Trophoblast cell (in vitro differentiated cells and primary cell): ENCODE data around the gene PHYHIPL.

Experiments
- DNase-seq, 2 donors: peaks; one replicate each; pipeline ENCODE4 v3.0.0-alpha.2; 2016
- H2AFZ ChIP-seq: 2 replicates; pipeline ENCODE4 v1.6.1; 2013; ENCODE audit warnings: low read length, moderate library complexity, mild to moderate bottlenecking; ENCODE audit not compliant: insufficient read depth, poor library complexity
- H2AK5ac ChIP-seq: 2 replicates; pipeline ENCODE4 v1.6.1; 2013; ENCODE audit warnings: mild to moderate bottlenecking, low read length
- H2BK120ac ChIP-seq: 2 replicates; pipeline ENCODE4 v1.6.1; 2013; ENCODE audit warnings: low read length, mild to moderate bottlenecking, moderate library complexity; ENCODE audit not compliant: insufficient read depth, poor library complexity
- H2BK12ac ChIP-seq: 2 replicates; pipeline ENCODE4 v1.6.1; 2013; ENCODE audit warnings: mild to moderate bottlenecking, low read length, moderate library complexity
- H2BK5ac ChIP-seq: 2 replicates; pipeline ENCODE4 v1.6.1; 2013; ENCODE audit warnings: low read length, low read depth, moderate library complexity, mild to moderate bottlenecking; ENCODE audit not compliant: poor library complexity
- H3K14ac ChIP-seq: 2 replicates; pipeline ENCODE4 v1.6.1; 2013; ENCODE audit warnings: mild to moderate bottlenecking, low read length
- H3K18ac ChIP-seq: 2 replicates; pipeline ENCODE4 v1.6.1; 2013; ENCODE audit warnings: mild to moderate bottlenecking, low read length
- H3K23ac ChIP-seq: 2 replicates; pipeline ENCODE4 v1.6.1; 2013; ENCODE audit warnings: low read length
- H3K27ac ChIP-seq: 2 replicates; pipeline ENCODE4 v1.5.1; 2013; ENCODE audit warnings: low read depth, mild to moderate bottlenecking, inconsistent platforms, low read length, moderate library complexity
- H3K27me3 ChIP-seq: 2 replicates; pipeline ENCODE4 v1.6.1; 2013; ENCODE audit warnings: inconsistent platforms, mild to moderate bottlenecking, low read length, moderate library complexity; ENCODE audit not compliant: insufficient read depth
- H3K36me3 ChIP-seq, 2 experiments: 1 replicate in 1 of 2; 2 replicates in 1 of 2; pipeline ENCODE4 v1.6.1; 2013; ENCODE audit warnings: low read length in 2 of 2, mild to moderate bottlenecking in 2 of 2, moderate library complexity in 1 of 2; ENCODE audit not compliant: insufficient read depth in 2 of 2, control insufficient read depth in 1 of 2
- H3K4ac ChIP-seq: 2 replicates; pipeline ENCODE4 v1.6.1; 2013; ENCODE audit warnings: low read depth, mild to moderate bottlenecking, low read length, moderate library complexity
- H3K4me1 ChIP-seq, 2 experiments: 1 replicate in 1 of 2; 2 replicates in 1 of 2; pipeline ENCODE4 v1.6.1; 2013; ENCODE audit warnings: low read length in 2 of 2, mild to moderate bottlenecking in 2 of 2, moderate library complexity in 1 of 2; ENCODE audit not compliant: insufficient read depth in 2 of 2, control insufficient read depth in 1 of 2
- H3K4me2 ChIP-seq: 2 replicates; pipeline ENCODE4 v1.6.1; 2013; ENCODE audit warnings: inconsistent platforms, mild to moderate bottlenecking, low read length, moderate library complexity
- H3K4me3 ChIP-seq: 2 replicates; pipeline ENCODE4 v1.5.1; 2013; ENCODE audit warnings: mild to moderate bottlenecking, low read depth, low read length, inconsistent platforms
- H3K79me1 ChIP-seq: one replicate; pipeline ENCODE4 v1.6.1; 2013; ENCODE audit warnings: low read length
- H3K79me2 ChIP-seq: 2 replicates; pipeline ENCODE4 v1.6.1; 2013; ENCODE audit warnings: low read length, mild to moderate bottlenecking; ENCODE audit not compliant: control insufficient read depth, insufficient read depth, poor library complexity
- H3K9ac ChIP-seq: 2 replicates; pipeline ENCODE4 v1.6.1; 2013; ENCODE audit warnings: mild to moderate bottlenecking, low read length
- H3K9me3 ChIP-seq: 2 replicates; pipeline ENCODE4 v1.6.1; 2013; ENCODE audit warnings: low read depth, mild to moderate bottlenecking, control low read depth, inconsistent platforms, low read length; ENCODE audit not compliant: insufficient read depth
- H4K12ac ChIP-seq: 2 replicates; pipeline ENCODE4 v1.6.1; 2013; ENCODE audit warnings: low read depth, mild to moderate bottlenecking, low read length, moderate library complexity
- H4K8ac ChIP-seq: 2 replicates; pipeline ENCODE4 v1.6.1; 2013; ENCODE audit warnings: low read depth, mild to moderate bottlenecking, low read length, moderate library complexity
- H4K91ac ChIP-seq: one replicate; pipeline ENCODE4 v1.6.1; 2013; ENCODE audit warnings: low read depth, mild to moderate bottlenecking, low read length, moderate library complexity
- WGBS: extraction: QIAGEN DNeasy Blood & Tissue Kit; methylation state at CpG from one replicate; pipeline ENCODE4 v1.1.7; 2013; ENCODE audit warnings: missing lambda C conversion rate; ENCODE audit not compliant: insufficient read length, insufficient coverage; ENCODE audit errors: extremely low coverage; 5-methylcytosine and 5-hydroxymethylcytosine counted together

Gene PHYHIPL

DNA sequence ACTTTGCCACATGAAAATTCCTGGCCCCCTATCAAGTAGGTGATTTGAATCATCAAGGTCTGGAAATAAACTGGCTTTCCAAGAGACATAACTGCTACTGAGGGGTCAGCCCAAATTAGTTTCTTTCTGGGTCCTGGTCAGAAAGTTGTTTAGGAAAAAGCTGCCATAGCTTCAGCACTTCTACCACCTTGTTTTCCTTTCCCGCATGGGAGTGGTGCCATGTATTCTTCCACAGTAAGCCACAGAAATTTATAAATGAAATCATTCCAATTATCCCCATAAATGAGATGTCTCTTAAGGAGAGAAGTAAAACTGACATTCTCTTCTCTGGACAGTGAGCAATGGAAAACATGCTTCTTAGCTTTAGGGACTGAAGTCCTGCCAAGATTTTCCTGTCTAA is 80.8 kb downstream of the PHYHIPL start:
- WGBS = no CpG with 5 or more reads among the region's 1 CpG
- H3K14ac ChIP-seq = no peak overlapping the region
- H3K23ac ChIP-seq = no peak overlapping the region

GRCh38 chr10:59258890-59259289 is 82.4 kb downstream of the PHYHIPL start:
- H4K8ac ChIP-seq = no peak overlapping the region
- no peak overlapping the region for H3K9ac ChIP-seq
- H2BK12ac ChIP-seq = no peak overlapping the region
- no CpG with 5 or more reads among the region's 1 CpG for WGBS
- no peak overlapping the region for H2AFZ ChIP-seq
- H2BK120ac ChIP-seq = no peak overlapping the region
- no peak overlapping the region for H4K91ac ChIP-seq
- H3K36me3 ChIP-seq = no peaks in the 10 kb centered on the region
- no peak overlapping the region for H3K4me3 ChIP-seq
- no peak overlapping the region for H4K12ac ChIP-seq
- H3K27me3 ChIP-seq = no peaks in the 10 kb centered on the region
- H3K79me1 ChIP-seq = no peaks in the 10 kb centered on the region
- no peak overlapping the region for H3K14ac ChIP-seq
- H2AK5ac ChIP-seq = no peak overlapping the region
- no peak overlapping the region for H3K27ac ChIP-seq
- H3K4me2 ChIP-seq = no peak overlapping the region
- DNase-seq = no peak
- H3K4ac ChIP-seq = no peak overlapping the region
- H3K23ac ChIP-seq = no peak overlapping the region
- no peaks in the 10 kb centered on the region for H3K9me3 ChIP-seq
- H2BK5ac ChIP-seq = no peak overlapping the region
- H3K4me1 ChIP-seq = no peaks in the 10 kb centered on the region
- H3K18ac ChIP-seq = no peak overlapping the region
- no peaks in the 10 kb centered on the region for H3K79me2 ChIP-seq

More for the DNA sequence above, 80.8 kb downstream of the PHYHIPL start:
- no peaks in the 10 kb centered on the region for H3K9me3 ChIP-seq
- no peak overlapping the region for H2BK120ac ChIP-seq
- no peak overlapping the region for H3K4ac ChIP-seq
- H2AFZ ChIP-seq = no peak overlapping the region
- no peak for DNase-seq
- H3K18ac ChIP-seq = no peak overlapping the region
- no peak overlapping the region for H3K9ac ChIP-seq
- no peaks in the 10 kb centered on the region for H3K79me1 ChIP-seq
- H4K12ac ChIP-seq = no peak overlapping the region
- no peak overlapping the region for H3K27ac ChIP-seq
- H4K91ac ChIP-seq = no peak overlapping the region
- no peak overlapping the region for H3K4me2 ChIP-seq
- no peak overlapping the region for H2BK5ac ChIP-seq
- H4K8ac ChIP-seq = no peak overlapping the region
- H2BK12ac ChIP-seq = no peak overlapping the region
- no peak overlapping the region for H3K4me3 ChIP-seq
- no peaks in the 10 kb centered on the region for H3K27me3 ChIP-seq
- no peak overlapping the region for H2AK5ac ChIP-seq
- no peaks in the 10 kb centered on the region for H3K36me3 ChIP-seq
- no peaks in the 10 kb centered on the region for H3K4me1 ChIP-seq
- no peaks in the 10 kb centered on the region for H3K79me2 ChIP-seq

GRCh38 chr10:59265141-59265540 is 88.7 kb downstream of the PHYHIPL start:
- H3K4me2 ChIP-seq = no peak overlapping the region
- no peak overlapping the region for H3K9ac ChIP-seq
- H3K18ac ChIP-seq = no peak overlapping the region
- H3K9me3 ChIP-seq = peaks cover 1% of the 10 kb centered on the region
- H4K8ac ChIP-seq = no peak overlapping the region
- H2BK12ac ChIP-seq = no peak overlapping the region
- H2AFZ ChIP-seq = no peak overlapping the region
- H2BK5ac ChIP-seq = no peak overlapping the region
- H3K36me3 ChIP-seq = no peaks in the 10 kb centered on the region
- H4K12ac ChIP-seq = no peak overlapping the region
- H3K4me3 ChIP-seq = no peak overlapping the region
- no peaks in the 10 kb centered on the region for H3K79me1 ChIP-seq
- H3K27ac ChIP-seq = no peak overlapping the region
- H2BK120ac ChIP-seq = no peak overlapping the region
- no peak overlapping the region for H4K91ac ChIP-seq
- no peaks in the 10 kb centered on the region for H3K79me2 ChIP-seq
- DNase-seq = peak in 1 of 2 donors; percentile 14
- no peaks in the 10 kb centered on the region for H3K4me1 ChIP-seq
- WGBS = no CpG with 5 or more reads among the region's 5 CpGs
- no peaks in the 10 kb centered on the region for H3K27me3 ChIP-seq
- no peak overlapping the region for H2AK5ac ChIP-seq
- no peak overlapping the region for H3K4ac ChIP-seq
- no peak overlapping the region for H3K14ac ChIP-seq
- H3K23ac ChIP-seq = no peak overlapping the region

GRCh38 chr10:59266321-59266720 is 89.9 kb downstream of the PHYHIPL start:
- Histone ChIP-seq H2AK5ac (no peak overlapping the region), H3K79me1 (no peaks in the 10 kb centered on the region), H2BK5ac (no peak overlapping the region), H3K9me3 (peaks cover 1% of the 10 kb centered on the region), H2BK120ac (no peak overlapping the region), H3K4me3 (no peak overlapping the region), H4K8ac (no peak overlapping the region), H3K79me2 (no peaks in the 10 kb centered on the region), H3K27ac (no peak overlapping the region), H3K23ac (no peak overlapping the region), H3K27me3 (no peaks in the 10 kb centered on the region), H4K12ac (no peak overlapping the region), H3K36me3 (no peaks in the 10 kb centered on the region), H2AFZ (no peak overlapping the region), H2BK12ac (no peak overlapping the region), H3K18ac (no peak overlapping the region), H3K4me1 (no peaks in the 10 kb centered on the region), H3K9ac (no peak overlapping the region), H3K4ac (no peak overlapping the region), H3K4me2 (no peak overlapping the region), H3K14ac (no peak overlapping the region), H4K91ac (no peak overlapping the region)
- no peak for DNase-seq
- WGBS = 100% methylated on average over 1 of the region's 3 CpGs
